Measurements from ENCODE around the gene RPL36AL.

The RPL36AL gene

DNA sequence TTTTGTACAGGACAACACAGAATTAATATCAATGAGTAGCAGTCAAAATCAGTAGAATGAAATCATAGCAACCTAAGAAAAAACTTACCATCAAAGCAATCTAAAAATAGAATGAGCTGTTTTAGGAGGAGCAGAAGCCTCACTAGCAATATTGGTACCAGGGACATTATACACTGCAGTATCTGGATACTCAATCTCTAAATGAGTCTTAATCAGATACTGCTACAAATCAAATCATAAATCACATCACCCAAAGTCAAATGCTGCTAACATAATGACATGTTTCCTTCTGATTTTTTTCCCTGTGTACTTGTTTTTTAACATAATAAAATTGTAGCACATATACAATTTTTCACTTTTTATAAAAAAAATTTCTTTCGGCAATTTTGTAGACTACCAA is 42.3 kb downstream of the RPL36AL start:
- no peak for DNase-seq

DNA sequence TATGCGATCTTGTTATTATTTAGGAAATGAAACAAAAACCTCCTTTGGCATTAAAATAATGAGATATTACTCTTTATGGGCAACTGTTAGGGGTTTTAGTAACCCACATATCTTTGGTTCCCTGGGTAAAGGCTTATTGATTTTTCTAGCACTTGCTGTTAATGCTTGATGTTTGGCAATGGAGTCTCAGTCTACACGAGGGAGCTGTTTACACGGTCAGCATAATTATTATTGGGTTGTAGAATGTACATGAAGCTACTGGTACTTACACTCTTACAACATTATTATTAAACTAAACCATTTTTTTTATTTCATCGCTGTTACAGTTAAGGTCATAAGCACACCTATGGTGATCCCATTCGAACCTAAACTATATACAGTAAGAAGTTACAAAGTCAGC is 46.4 kb downstream of the RPL36AL start:
- no peak for DNase-seq

DNA sequence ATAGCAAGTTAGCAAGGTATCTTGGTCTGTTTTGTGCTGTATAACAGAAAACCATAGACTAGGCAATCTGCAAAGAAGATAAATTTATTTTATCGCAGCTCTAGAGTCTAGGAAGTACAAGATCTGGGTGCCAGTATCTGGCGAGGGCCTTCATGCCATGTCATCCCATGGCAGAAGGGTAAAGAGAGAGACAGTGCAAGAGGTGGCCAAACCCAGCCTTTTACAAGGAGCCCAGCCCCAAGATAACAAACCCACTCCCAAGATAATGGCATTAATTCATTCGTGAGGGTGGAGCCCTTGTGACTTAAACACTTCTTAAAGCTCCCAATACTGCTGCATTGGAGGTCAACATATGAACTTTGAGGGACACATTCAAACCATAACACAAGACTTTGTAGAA is 51.1 kb downstream of the RPL36AL start:
- no peak for DNase-seq

All from fibroblast of skin of right biceps (primary cell).